Measurements from ENCODE around the gene RFXANK. TPM values are rescaled to one million over a fixed set of nuclear protein-coding genes. Genes with fewer than 3 reads are reported as not detected.

RFXANK gene
- total and polyA plus RNA-seq, 9 of the 15 experiments (the other 6 are each of a cell fraction or from before 2014, with no cell fraction given) = 68.6 to 181 (median 150) TPM

- peaks cover 7 to 21% of the 10 kb centered on the region in 2 experiments; a peak in 3 of 5 replicates for H3K27me3 ChIP-seq (ENCODE audit: control insufficient read depth in 2 of 2, insufficient read depth in 2 of 2, low read length in 2 of 2)
- DNase-seq (ENCODE audit: extremely low read depth in 1 of 4, low spot score in 3 of 4) = no peak
- ATAC-seq = no peak
- POLR2A ChIA-PET = interaction anchor here (0.9 kb wide), 1 partner anchor 12 kb away, joined by 3 read pairs; no protein-coding TSS in a partner anchor
- no peaks in the 10 kb centered on the region for H4K20me1 ChIP-seq (replicated peaks; ENCODE audit: control insufficient read depth, insufficient read depth, low read length)
- BruUV-seq (replicated peaks) = no TSS peak
- 10% methylated on average over 9 of the region's 9 CpGs for WGBS (ENCODE audit: insufficient coverage, low coverage, missing lambda C conversion rate)
- no peak overlapping the region for H3K4me3 ChIP-seq
- H2AFZ ChIP-seq (ENCODE audit: low read depth, low read length) = no peak overlapping the region
- TF ChIP-seq BDP1 (IDR thresholded peaks at IDR 0.05; ENCODE audit: insufficient read depth, insufficient read length) (no peak), BACH1 (tag; IDR thresholded peaks at IDR 0.05) (no peak), IRF9 (tag; IDR thresholded peaks at IDR 0.05) (no peak), XRCC4 (IDR thresholded peaks at IDR 0.05; ENCODE audit: extremely low read depth, insufficient read depth, insufficient read length) (no peak), ZNF655 (CRISPR knock-in tag; IDR thresholded peaks at IDR 0.05) (no peak), CHD1 (IDR thresholded peaks at IDR 0.05; ENCODE audit: low read length) (no peak), ZNF764 (CRISPR knock-in tag; IDR thresholded peaks at IDR 0.05; ENCODE audit: low read depth) (no peak), PYGO2 (tag; IDR thresholded peaks at IDR 0.05) (no peak), RHOXF2B (CRISPR knock-in tag; conservative IDR thresholded peaks at IDR 0.05) (no peak)
- intact Hi-C loops (cut with micrococcal nuclease) = no loop called here
- no peaks in the 10 kb centered on the region for H3K9me1 ChIP-seq (ENCODE audit: control insufficient read depth, insufficient read depth, low read length)
- in situ Hi-C loops (cut with MboI) = no loop called here
- H3K4me2 ChIP-seq (ENCODE audit: insufficient read depth, low read length) = no peak overlapping the region
- H3K4me1 ChIP-seq (replicated peaks in 1 of 2; ENCODE audit: control insufficient read depth in 2 of 2, insufficient read depth in 2 of 2, low read length in 2 of 2) = peaks cover 0 to 4% of the 10 kb centered on the region in 2 experiments; a peak in 2 of 5 replicates
- no peaks in the 10 kb centered on the region for H3K36me3 ChIP-seq (ENCODE audit: control insufficient read depth, insufficient read depth, low read length)
- no peak overlapping the region for H3K27ac ChIP-seq (ENCODE audit: extremely low read depth, low read depth, low read length)
- no peaks in the 10 kb centered on the region for H3K79me2 ChIP-seq (ENCODE audit: control insufficient read depth, insufficient read depth, low read length)
- peak overlapping the region in 1 of 2 experiments; percentile 68; a peak in 2 of 4 replicates for H3K9ac ChIP-seq (ENCODE audit: insufficient read depth in 1 of 2, low read depth in 2 of 2, low read length in 2 of 2)
- FAIRE-seq = no peak
- no peaks in the 10 kb centered on the region for H3K9me3 ChIP-seq (replicated peaks; ENCODE audit: control insufficient read depth, insufficient read depth, low read depth, low read length)
- CTCF ChIA-PET (ENCODE audit: low intra/inter-chr PET ratio) = no interaction called here
These were observed 48.4 kb downstream of the RFXANK start for GRCh38 chr19:19240476-19240875.

Data from K562 (cell line).